NT2/D1 (cell line): Measurements from ENCODE around the gene MYNN.

ENCODE experiments used
- DNase-seq: peaks from one replicate; pipeline ENCODE4 v3.0.0-alpha.2; 2011; ENCODE audit warnings: low read depth, low spot score
- H3K27me3 ChIP-seq: 2 replicates; pipeline ENCODE4 v1.6.0; 2011; ENCODE audit warnings: mild to moderate bottlenecking; ENCODE audit not compliant: insufficient read length, insufficient read depth
- H3K36me3 ChIP-seq: 2 replicates; pipeline ENCODE4 v1.6.1; 2011; ENCODE audit warnings: mild to moderate bottlenecking, low read length, mixed read lengths; ENCODE audit not compliant: insufficient read depth, insufficient read length
- H3K4me1 ChIP-seq: 2 replicates; pipeline ENCODE4 v1.5.1; 2011; ENCODE audit not compliant: insufficient read depth, insufficient read length
- H3K4me3 ChIP-seq: 2 replicates; pipeline ENCODE4 v1.5.1; 2011; ENCODE audit warnings: low read depth; ENCODE audit not compliant: insufficient read length
- H3K9ac ChIP-seq: 2 replicates; pipeline ENCODE4 v1.6.0; 2011; ENCODE audit warnings: low read depth; ENCODE audit not compliant: insufficient read length
- H3K9me3 ChIP-seq: 2 replicates; pipeline ENCODE4 v1.5.1; 2011; ENCODE audit warnings: mild to moderate bottlenecking, low read length; ENCODE audit not compliant: insufficient read depth
- SUZ12 ChIP-seq: IDR thresholded peaks from 2 replicates; pipeline ENCODE4 v1.6.1; 2011; ENCODE audit not compliant: insufficient read length, insufficient read depth; ENCODE audit errors: extremely low read depth
- YY1 ChIP-seq: IDR thresholded peaks from 2 replicates; pipeline ENCODE4 v1.6.1; 2011; ENCODE audit not compliant: insufficient read length, insufficient read depth
- ZNF274 ChIP-seq: IDR thresholded peaks from 2 replicates; pipeline ENCODE4 v1.6.1; 2011; ENCODE audit warnings: mild to moderate bottlenecking, low read depth, low read length

The MYNN gene

DNA sequence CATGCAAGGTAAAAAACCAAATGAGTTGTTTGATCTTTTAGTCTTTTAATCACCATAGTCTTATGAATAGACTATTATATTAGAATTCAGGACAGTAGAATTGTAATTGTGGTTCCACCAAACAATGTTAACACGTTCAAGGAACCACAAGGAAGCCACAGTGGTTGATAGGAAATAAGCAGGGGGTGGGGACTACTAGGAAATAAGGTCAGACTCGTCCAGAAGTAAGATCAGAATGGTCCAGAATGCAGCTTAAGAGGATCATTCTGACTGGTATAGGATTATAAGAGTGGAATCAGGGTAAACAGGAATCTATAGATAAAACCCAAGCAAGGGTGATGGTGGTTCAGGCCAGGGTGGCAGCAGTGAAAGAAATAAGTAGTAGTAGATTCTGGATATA is 7.5 kb downstream of the MYNN start:
- TF ChIP-seq SUZ12 (no peak), YY1 (no peak), ZNF274 (no peak)
- Histone ChIP-seq H3K9me3 (no peaks in the 10 kb centered on the region), H3K36me3 (peaks cover 98% of the 10 kb centered on the region), H3K27me3 (no peaks in the 10 kb centered on the region), H3K4me3 (no peak overlapping the region), H3K9ac (no peak overlapping the region), H3K4me1 (no peaks in the 10 kb centered on the region)
- DNase-seq = no peak

DNA sequence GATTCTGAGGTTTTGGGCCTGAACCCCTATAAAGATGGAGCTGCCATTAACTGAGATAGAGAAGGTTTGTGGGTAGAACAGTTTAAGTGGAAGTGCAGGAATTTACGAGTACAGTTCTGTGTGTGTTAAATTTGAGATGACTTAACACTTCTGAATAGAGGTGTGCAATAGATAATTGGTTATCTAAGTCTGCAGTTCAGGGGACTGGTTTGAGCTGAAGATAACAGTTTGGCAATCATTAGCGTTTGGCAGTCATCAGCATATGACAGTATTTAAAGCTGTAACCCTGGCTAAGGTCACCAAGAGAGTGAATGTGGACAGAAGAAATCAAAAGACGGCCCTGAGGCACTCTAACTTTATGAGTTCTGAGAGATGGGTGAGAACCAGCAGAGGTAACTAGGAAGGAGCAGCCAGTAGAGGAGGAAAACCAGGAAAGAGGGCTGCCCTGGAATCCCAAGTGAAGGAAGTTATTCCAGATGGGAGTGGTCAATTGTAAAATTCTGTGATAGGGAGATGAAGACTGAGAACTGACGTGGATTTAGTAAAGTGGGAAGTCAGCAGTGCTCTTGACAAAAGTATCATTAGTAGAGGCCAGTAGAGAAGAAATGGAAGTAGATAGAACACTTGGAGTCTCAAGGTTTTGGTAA is 8.1 kb downstream of the MYNN start:
- no peaks in the 10 kb centered on the region for H3K27me3 ChIP-seq
- peaks cover 98% of the 10 kb centered on the region for H3K36me3 ChIP-seq
- H3K9me3 ChIP-seq = no peaks in the 10 kb centered on the region
- H3K4me1 ChIP-seq = no peaks in the 10 kb centered on the region
- H3K4me3 ChIP-seq = no peak overlapping the region
- no peak for TF ChIP-seq YY1
- TF ChIP-seq SUZ12 = no peak
- no peak for TF ChIP-seq ZNF274
- DNase-seq = no peak
- H3K9ac ChIP-seq = no peak overlapping the region

DNA sequence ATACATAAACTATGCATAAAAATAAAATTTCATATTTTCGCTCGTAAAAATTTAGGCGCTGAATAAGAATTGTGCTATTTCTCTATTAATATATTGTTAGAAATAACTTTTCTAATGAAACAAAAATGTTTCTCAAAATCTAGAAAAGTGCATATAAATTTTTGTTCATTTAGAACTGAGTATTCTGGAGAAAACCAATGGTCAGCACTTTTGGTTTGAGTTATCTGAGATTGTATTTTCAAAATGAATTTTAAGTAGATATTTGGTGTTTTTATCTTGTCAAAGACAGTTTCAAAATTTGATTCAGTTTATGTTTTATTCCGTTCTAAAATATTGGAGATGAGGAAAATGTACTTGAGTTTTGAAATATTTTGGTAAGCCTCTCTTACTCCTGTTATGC is 13.9 kb downstream of the MYNN start:
- Histone ChIP-seq H3K9ac (no peak overlapping the region), H3K4me1 (no peaks in the 10 kb centered on the region), H3K9me3 (no peaks in the 10 kb centered on the region), H3K36me3 (peaks cover 78% of the 10 kb centered on the region), H3K27me3 (no peaks in the 10 kb centered on the region), H3K4me3 (no peak overlapping the region)
- no peak for TF ChIP-seq SUZ12
- no peak for TF ChIP-seq ZNF274
- no peak for TF ChIP-seq YY1
- DNase-seq = no peak

DNA sequence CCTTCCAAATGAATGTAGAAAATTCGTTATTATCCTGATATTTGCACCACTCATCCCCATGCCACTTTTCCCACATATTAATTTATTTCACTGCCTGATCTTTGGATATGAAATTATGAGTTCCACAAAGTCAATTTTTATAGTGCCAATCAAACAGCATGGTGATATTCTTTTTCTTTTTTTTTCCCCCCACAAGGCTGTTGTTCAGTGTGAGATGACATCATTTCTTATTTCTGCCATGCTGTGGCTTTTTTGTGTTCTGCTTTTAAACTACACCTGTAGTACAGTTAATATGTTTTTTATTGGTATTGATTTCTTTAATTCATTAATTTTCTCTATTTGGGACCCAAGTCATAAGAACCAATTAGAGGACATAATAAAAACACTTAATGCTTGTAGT is 14.6 kb downstream of the MYNN start:
- TF ChIP-seq ZNF274 (no peak), SUZ12 (no peak), YY1 (no peak)
- H3K36me3 ChIP-seq = peaks cover 76% of the 10 kb centered on the region
- H3K4me1 ChIP-seq = no peaks in the 10 kb centered on the region
- H3K27me3 ChIP-seq = no peaks in the 10 kb centered on the region
- H3K9ac ChIP-seq = no peak overlapping the region
- H3K9me3 ChIP-seq = no peaks in the 10 kb centered on the region
- H3K4me3 ChIP-seq = no peak overlapping the region
- no peak for DNase-seq

DNA sequence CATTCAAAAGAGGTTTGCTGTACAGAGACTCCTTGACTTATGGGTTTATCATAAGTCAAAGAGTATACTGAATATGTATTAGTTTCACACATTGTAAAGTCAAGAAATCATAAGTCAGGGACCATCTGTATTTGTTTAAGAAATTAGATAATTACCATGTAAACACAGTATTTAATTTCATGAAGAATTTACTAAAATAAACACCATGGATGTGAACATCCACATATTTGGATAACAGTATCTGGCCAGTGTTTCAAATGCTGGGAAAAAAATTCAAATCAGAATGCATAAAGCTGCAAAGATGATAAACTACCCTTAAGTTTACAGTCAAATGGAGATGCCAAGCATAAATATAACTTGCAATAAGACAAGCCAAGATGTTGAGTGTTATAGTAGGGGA is 17.0 kb downstream of the MYNN start:
- Histone ChIP-seq H3K27me3 (no peaks in the 10 kb centered on the region), H3K4me3 (no peak overlapping the region), H3K4me1 (no peaks in the 10 kb centered on the region), H3K9ac (no peak overlapping the region), H3K9me3 (no peaks in the 10 kb centered on the region), H3K36me3 (peaks cover 56% of the 10 kb centered on the region)
- TF ChIP-seq ZNF274 (no peak), SUZ12 (no peak), YY1 (no peak)
- no peak for DNase-seq

DNA sequence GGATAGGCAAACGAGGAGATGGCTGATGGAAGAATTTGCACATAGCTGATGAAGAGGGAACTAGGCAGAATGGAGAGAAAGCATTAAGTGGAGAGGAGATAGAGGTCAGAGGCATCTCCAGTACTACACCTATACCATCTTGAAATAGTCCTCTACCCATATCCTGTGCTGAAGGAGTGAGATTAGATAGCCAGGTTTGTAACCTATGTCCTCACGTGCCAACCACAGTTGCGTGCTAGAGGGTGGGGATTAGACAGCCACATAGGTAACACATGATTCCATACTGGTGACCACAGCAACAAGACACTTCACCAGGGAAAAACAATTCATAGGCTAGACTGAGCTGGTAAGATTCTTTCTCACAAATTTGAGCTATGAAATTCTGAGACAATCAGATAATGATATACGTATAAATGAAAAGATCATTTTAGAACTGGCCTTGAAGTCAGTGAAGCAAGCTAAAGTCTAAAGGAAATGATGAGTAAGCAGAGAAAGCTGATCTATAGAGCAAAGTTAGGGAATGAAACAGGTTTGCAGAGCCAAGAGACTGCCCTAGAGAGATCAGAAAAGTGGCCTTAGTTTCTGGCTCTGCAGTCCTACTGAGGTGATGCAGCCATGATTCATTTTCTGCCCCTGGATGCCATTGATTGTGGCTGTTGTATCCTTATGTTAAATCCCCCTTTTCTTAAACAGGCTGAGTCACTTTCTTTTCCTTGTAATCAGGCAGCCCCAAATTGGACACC is 17.7 kb downstream of the MYNN start:
- no peaks in the 10 kb centered on the region for H3K4me1 ChIP-seq
- H3K36me3 ChIP-seq = peaks cover 50% of the 10 kb centered on the region
- no peak overlapping the region for H3K4me3 ChIP-seq
- H3K27me3 ChIP-seq = no peaks in the 10 kb centered on the region
- TF ChIP-seq SUZ12 = no peak
- no peak for TF ChIP-seq YY1
- no peak for TF ChIP-seq ZNF274
- no peak for DNase-seq
- no peaks in the 10 kb centered on the region for H3K9me3 ChIP-seq
- H3K9ac ChIP-seq = no peak overlapping the region

DNA sequence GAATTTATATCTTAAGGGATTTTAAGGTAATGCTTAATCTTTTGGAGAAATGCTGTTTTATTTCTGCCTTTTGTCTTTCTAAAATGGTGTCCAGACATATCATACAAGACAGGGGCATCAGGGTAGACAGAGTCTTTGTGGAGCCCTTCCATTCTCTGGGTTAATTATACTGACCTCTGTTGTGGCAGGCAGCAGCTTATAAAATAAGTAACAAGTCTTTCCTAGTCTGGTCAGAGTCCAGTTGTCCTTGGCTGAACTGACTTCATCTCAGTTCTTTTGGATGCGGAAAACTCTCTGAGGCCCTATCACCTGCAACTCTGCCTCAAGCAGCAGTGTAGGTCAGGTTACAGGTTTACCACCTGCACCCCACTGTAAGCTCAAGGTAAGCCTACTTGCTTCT is 19.2 kb downstream of the MYNN start:
- H3K9ac ChIP-seq = no peak overlapping the region
- peaks cover 35% of the 10 kb centered on the region for H3K36me3 ChIP-seq
- no peaks in the 10 kb centered on the region for H3K9me3 ChIP-seq
- H3K4me3 ChIP-seq = no peak overlapping the region
- no peak for DNase-seq
- H3K27me3 ChIP-seq = no peaks in the 10 kb centered on the region
- H3K4me1 ChIP-seq = no peaks in the 10 kb centered on the region
- TF ChIP-seq ZNF274 (no peak), YY1 (no peak), SUZ12 (no peak)
